GM12865 (cell line): ENCODE results near the gene INF2.
A peak's percentile ranks its signal among the peaks of the same experiment; 100 is the strongest.

Experiments used
- DNase-seq: peaks from one replicate; pipeline ENCODE4 v3.0.0; 2010; ENCODE audit warnings: low read depth
- H3K4me3 ChIP-seq: 2 replicates; pipeline ENCODE4 v1.5.1; 2011; ENCODE audit warnings: mild to moderate bottlenecking, low read depth, low read length, control low read depth
- TF ChIP-seq, protein P1 (sequence below): IDR thresholded peaks from 2 replicates; pipeline ENCODE4 v1.5.1; 2011; ENCODE audit warnings: low read length, control low read depth, low read depth, inconsistent platforms; ENCODE audit not compliant: insufficient read depth; ENCODE audit errors: missing control alignments

INF2 gene

GRCh38 chr14:104752423-104752734 lies 63.0 kb downstream of the INF2 start:
- peak overlapping the region; percentile 63 for H3K4me3 ChIP-seq
- TF ChIP-seq, protein P1, sequence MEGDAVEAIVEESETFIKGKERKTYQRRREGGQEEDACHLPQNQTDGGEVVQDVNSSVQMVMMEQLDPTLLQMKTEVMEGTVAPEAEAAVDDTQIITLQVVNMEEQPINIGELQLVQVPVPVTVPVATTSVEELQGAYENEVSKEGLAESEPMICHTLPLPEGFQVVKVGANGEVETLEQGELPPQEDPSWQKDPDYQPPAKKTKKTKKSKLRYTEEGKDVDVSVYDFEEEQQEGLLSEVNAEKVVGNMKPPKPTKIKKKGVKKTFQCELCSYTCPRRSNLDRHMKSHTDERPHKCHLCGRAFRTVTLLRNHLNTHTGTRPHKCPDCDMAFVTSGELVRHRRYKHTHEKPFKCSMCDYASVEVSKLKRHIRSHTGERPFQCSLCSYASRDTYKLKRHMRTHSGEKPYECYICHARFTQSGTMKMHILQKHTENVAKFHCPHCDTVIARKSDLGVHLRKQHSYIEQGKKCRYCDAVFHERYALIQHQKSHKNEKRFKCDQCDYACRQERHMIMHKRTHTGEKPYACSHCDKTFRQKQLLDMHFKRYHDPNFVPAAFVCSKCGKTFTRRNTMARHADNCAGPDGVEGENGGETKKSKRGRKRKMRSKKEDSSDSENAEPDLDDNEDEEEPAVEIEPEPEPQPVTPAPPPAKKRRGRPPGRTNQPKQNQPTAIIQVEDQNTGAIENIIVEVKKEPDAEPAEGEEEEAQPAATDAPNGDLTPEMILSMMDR, result no peak
- no peak for DNase-seq

DNA sequence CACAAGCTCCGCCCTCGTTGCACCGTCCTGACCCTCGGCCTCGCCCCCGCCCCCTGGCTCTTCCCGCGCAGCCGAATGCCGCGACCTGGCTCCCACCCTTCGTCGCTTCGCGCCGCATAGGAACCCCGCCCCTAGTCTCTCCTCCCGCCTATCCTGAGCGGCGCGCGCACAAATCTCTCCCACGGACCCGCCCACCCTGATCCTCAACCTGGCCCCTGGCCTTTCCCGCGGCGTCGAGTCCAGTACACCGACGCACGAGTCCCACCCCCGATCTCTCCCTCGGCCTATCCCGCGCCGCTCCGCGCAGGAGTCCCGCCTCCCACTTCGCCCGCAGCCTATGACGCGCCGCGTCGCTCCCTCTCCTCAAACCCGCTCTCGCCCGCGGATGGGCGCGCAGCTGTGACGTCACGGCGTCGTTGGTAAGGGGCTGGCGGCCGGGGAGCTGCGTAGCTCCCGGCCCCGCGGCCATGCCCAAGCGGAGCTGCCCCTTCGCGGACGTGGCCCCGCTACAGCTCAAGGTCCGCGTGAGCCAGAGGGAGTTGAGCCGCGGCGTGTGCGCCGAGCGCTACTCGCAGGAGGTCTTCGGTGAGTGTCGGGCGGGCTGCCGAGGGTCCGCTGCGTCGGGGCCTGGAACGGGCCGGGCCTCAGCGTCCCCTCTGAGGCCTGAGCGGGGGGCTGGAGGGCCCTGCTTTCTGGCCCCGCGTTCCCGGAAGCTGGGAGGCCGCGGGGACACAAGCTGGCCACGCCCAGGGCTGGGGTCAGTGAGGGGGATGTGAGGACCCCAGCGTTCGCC lies 63.5 kb downstream of the INF2 start, which contains the start of gene SIVA1:
TSS of gene SIVA1 (plus strand) at position 413 of the 793 bp plus-strand sequence. CDS start at position 468, 55 bp downstream.
- peak within 1 kb of the TSS; percentile 71 for H3K4me3 ChIP-seq
- TF ChIP-seq, protein P1, result no peak
- DNase-seq, result peak; percentile 100

DNA sequence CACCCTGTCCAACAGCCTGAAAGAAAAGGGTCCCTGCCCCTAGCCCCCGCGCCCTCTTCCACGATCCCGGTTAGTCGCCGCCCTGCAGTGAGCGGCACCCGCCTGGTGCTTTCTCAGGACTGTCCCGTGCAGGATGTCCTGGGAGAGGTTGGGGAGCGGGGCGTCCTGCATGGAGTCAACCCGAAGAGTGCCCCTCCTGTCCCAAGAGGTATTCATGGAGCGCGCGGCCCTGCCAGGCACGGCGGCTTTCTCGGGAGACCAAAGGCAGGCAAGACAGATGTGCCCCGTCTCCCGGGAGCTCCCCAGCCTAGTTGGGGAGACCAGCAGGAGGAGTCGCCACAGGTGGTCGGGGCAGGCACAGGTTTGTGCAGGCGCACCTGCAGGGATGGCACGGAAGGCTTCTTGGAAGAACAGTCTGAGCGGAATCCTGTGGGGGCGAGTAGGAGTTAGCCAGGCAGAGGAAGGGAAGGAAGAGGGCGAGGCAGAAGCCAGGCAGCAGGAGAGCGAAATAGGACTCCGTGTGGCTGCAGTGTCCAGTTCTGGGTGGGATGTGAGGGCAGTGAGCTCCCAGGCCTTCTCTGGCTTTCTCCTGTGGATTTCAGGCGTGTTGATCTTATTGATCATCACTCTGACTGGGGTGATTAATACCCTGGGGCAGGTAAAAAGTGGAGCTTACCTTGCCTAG lies 64.3 kb downstream of the INF2 start:
- H3K4me3 ChIP-seq, result peak overlapping the region; percentile 71
- TF ChIP-seq, protein P1, result no peak
- peak; percentile 30 for DNase-seq

GRCh38 chr14:104754213-104754851 lies 64.9 kb downstream of the INF2 start:
- TF ChIP-seq, protein P1, result no peak
- DNase-seq, result no peak
- peak overlapping the region; percentile 71 for H3K4me3 ChIP-seq

DNA sequence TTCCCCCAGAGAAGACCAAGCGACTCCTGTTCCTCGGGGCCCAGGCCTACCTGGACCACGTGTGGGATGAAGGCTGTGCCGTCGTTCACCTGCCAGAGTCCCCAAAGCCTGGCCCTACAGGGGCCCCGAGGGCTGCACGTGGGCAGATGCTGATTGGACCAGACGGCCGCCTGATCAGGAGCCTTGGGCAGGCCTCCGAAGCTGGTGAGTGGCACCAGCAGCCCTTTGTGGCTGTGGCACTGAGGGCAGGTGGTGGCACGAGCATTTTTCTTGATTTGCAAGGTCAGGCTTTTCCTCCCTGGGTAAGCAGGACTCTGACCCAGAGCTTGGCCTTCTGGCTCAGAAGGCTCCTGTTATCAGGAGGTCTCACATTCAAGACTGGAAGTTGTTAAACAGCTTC lies 66.2 kb downstream of the INF2 start:
- TF ChIP-seq, protein P1, result no peak
- no peak overlapping the region for H3K4me3 ChIP-seq
- DNase-seq, result no peak

GRCh38 chr14:104756477-104757237 lies 67.2 kb downstream of the INF2 start:
- no peak for DNase-seq
- H3K4me3 ChIP-seq, result no peak overlapping the region
- TF ChIP-seq, protein P1, result no peak
